Prostate gland (tissue), 2 donors: Measurements from ENCODE around the gene UROD. TPM values are rescaled to one million over a fixed set of nuclear protein-coding genes. Genes with fewer than 3 reads are reported as not detected.

Experiments
- DNase-seq: peaks from one replicate; pipeline ENCODE4 v3.0.0-alpha.2; 2019; ENCODE audit warnings: low spot score
- H3K27ac ChIP-seq, 2 donors: fragments of 200-600 bp; sonication (generic); 2 replicates each; pipeline ENCODE4 v1.5.1; 2017 to 2019
- H3K27me3 ChIP-seq: fragments of 200-600 bp; sonication (generic); replicated peaks from 2 replicates; pipeline ENCODE4 v1.5.1; 2019; ENCODE audit not compliant: insufficient read depth
- H3K36me3 ChIP-seq, 2 donors: fragments of 200-600 bp; sonication (generic); 1 replicate in 1 of 2; 2 replicates in 1 of 2; pipeline versions ENCODE4 v1.5.1 to v1.8.1; 2017 to 2019
- H3K4me1 ChIP-seq: fragments of 200-600 bp; sonication (generic); replicated peaks from 2 replicates; pipeline ENCODE4 v1.5.1; 2019
- H3K4me3 ChIP-seq, 2 donors: fragments of 200-600 bp; sonication (generic); 2 replicates each; pipeline ENCODE4 v1.5.1; 2017 to 2019
- H3K9me3 ChIP-seq: fragments of 200-600 bp; sonication (generic); 2 replicates; pipeline ENCODE4 v1.5.1; 2017
- POLR2A ChIP-seq: fragments of 450-650 bp; IDR thresholded peaks from one replicate; pipeline ENCODE4 v1.6.1; 2016; ENCODE audit warnings: antibody characterized with exemption, mild to moderate bottlenecking
- POLR2AphosphoS5 ChIP-seq: sonication (generic); formaldehyde crosslinking; IDR thresholded peaks from one replicate; pipeline ENCODE4 v1.6.1; 2017; ENCODE audit warnings: antibody characterized with exemption
- WGBS: methylation state at CpG from one replicate; pipeline ENCODE4 v1.1.5; 2018; 5-methylcytosine and 5-hydroxymethylcytosine counted together
- intact Hi-C: fragments of 100-400 bp; cut with DNase I; formaldehyde crosslinking; loops from one replicate; pipeline ENCODE4 v1.14.2; 2022
- total RNA-seq, 2 donors: library from RNA; depleted of rRNA; stranded (reverse); fragments of >200 nt; gene quantifications; one replicate each; pipeline ENCODE4 v1.1.0, GENCODE V29; 2016
- TF ChIP-seq, protein P1 (sequence below), 4 experiments: fragments of 200-600 bp in 2 of 4; fragments of 450-650 bp in 2 of 4; sonication (generic) in 2 of 4; IDR thresholded peaks; 1 replicate in 3 of 4; 2 replicates in 1 of 4; pipeline ENCODE4 v1.5.1; 2016 to 2019; ENCODE audit warnings: antibody characterized with exemption in 4 of 4, mild to moderate bottlenecking in 2 of 4, moderate library complexity in 2 of 4

UROD gene
- total RNA-seq, 2 donors from 2014 or later: 57.7 to 152 TPM

- no peak for TF ChIP-seq POLR2A
- TF ChIP-seq, protein P1, sequence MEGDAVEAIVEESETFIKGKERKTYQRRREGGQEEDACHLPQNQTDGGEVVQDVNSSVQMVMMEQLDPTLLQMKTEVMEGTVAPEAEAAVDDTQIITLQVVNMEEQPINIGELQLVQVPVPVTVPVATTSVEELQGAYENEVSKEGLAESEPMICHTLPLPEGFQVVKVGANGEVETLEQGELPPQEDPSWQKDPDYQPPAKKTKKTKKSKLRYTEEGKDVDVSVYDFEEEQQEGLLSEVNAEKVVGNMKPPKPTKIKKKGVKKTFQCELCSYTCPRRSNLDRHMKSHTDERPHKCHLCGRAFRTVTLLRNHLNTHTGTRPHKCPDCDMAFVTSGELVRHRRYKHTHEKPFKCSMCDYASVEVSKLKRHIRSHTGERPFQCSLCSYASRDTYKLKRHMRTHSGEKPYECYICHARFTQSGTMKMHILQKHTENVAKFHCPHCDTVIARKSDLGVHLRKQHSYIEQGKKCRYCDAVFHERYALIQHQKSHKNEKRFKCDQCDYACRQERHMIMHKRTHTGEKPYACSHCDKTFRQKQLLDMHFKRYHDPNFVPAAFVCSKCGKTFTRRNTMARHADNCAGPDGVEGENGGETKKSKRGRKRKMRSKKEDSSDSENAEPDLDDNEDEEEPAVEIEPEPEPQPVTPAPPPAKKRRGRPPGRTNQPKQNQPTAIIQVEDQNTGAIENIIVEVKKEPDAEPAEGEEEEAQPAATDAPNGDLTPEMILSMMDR (IDR thresholded peaks at IDR 0.05): no peak
- TF ChIP-seq POLR2AphosphoS5: no peak
- DNase-seq: no peak
- no peak overlapping the region for H3K27ac ChIP-seq
- intact Hi-C loops: no loop called here
- H3K27me3 ChIP-seq: no peaks in the 10 kb centered on the region
- H3K4me1 ChIP-seq: peaks cover 16% of the 10 kb centered on the region
- no peak overlapping the region for H3K4me3 ChIP-seq
- no peaks in the 10 kb centered on the region for H3K9me3 ChIP-seq
- 95% methylated on average over 12 of the region's 12 CpGs for WGBS
- H3K36me3 ChIP-seq: peaks cover 14 to 31% of the 10 kb centered on the region in 2 donors
These were observed 3.5 kb upstream of the UROD start for GRCh38 chr1:45008516-45008915.

DNA sequence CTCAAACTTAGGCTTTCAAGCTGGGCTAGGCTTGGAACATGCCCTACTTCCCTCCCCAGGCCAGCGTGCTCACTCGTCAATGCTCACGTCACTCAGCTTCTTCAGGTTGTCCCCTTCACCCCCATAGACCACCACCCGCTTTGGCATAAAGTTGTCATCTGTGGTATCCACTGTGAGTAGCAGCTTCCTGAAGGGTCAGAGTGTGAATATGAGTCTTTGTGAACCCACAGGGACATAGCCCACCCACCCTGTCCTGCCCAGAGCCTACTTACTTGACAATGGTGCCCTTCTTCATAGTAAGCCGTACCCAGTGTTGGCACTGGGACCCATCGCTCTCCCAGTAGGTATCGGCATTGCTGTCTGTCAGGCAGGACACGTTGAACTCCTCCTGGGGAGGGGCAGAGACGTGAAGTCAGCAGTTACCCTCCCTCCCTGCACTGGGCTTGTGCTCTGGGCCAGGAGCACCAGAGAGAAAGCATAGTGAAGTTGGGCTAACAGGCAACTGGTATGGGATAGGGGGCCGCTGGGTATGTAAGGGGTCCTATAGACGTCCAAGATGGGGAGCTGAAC is 2.7 kb upstream of the UROD start:
- Histone ChIP-seq H3K27ac (no peak overlapping the region), H3K36me3 (peaks cover 11 to 22% of the 10 kb centered on the region in 2 donors), H3K9me3 (no peaks in the 10 kb centered on the region), H3K4me3 (peak overlapping the region in 1 of 2 donors; percentile 74), H3K27me3 (no peaks in the 10 kb centered on the region), H3K4me1 (peaks cover 16% of the 10 kb centered on the region)
- no peak for DNase-seq
- WGBS: 91% methylated on average over 11 of the region's 11 CpGs
- intact Hi-C loops: no loop called here
- TF ChIP-seq POLR2AphosphoS5 (no peak), POLR2A (no peak)
- TF ChIP-seq, protein P1 (IDR thresholded peaks at IDR 0.05): no peak

DNA sequence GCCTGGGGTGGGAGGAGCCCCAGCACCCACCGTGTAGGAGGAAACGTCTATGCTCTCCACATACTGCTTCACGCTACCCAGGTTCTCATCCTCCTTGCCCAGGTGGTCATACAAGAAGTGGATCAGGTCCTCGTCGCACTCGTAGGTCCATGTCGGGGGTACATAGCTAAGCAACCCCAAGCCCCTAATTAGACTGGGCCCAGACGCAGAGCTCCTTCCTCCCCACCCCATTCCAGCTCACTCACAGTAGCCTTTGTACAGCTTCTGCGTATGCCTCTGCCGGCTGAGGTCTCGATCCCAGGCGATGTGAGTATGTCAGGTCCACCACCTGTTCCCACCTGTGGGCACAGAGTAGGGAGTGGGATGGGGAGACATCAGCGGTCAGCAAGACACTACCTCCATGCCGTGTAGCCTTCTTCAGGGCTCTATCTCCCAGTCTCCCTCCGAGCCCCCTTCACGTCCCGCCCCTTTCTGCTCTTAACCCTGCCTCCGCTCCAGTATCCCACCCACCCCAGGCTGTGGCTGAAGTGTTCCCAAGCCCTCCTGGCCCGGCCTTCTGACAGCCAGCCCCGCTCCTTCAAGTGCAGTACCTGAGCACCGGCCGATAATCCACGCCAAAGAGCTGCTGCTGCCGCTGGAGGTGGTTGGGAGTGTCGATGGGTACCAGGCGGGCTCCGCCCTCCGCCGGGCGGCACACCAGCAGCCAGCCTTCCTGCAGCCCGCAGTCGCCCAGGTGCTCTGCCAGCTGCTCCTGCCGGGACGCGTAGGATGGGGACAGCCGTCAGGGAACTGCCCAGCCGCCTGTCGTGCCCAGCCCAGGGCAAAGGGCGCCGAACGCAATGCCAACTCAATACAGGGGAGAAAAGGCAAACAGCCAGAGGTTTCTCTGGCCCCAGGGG is 1.8 kb upstream of the UROD start:
- WGBS: 14% methylated on average over 36 of the region's 41 CpGs
- Histone ChIP-seq H3K36me3 (peaks cover 11 to 16% of the 10 kb centered on the region in 2 donors), H3K27ac (peak overlapping the region; percentile 71 to 75), H3K4me3 (peak overlapping the region; percentile 74 to 89), H3K27me3 (no peaks in the 10 kb centered on the region), H3K4me1 (peaks cover 16% of the 10 kb centered on the region), H3K9me3 (no peaks in the 10 kb centered on the region)
- DNase-seq: no peak
- no peak for TF ChIP-seq POLR2AphosphoS5
- TF ChIP-seq, protein P1 (IDR thresholded peaks at IDR 0.05): no peak
- no peak for TF ChIP-seq POLR2A
- intact Hi-C loops: loop anchor here (5.0 kb wide), 3 partner anchors 173 to 482 kb away; partner anchors contain the start of genes RPS8 and TESK2

DNA sequence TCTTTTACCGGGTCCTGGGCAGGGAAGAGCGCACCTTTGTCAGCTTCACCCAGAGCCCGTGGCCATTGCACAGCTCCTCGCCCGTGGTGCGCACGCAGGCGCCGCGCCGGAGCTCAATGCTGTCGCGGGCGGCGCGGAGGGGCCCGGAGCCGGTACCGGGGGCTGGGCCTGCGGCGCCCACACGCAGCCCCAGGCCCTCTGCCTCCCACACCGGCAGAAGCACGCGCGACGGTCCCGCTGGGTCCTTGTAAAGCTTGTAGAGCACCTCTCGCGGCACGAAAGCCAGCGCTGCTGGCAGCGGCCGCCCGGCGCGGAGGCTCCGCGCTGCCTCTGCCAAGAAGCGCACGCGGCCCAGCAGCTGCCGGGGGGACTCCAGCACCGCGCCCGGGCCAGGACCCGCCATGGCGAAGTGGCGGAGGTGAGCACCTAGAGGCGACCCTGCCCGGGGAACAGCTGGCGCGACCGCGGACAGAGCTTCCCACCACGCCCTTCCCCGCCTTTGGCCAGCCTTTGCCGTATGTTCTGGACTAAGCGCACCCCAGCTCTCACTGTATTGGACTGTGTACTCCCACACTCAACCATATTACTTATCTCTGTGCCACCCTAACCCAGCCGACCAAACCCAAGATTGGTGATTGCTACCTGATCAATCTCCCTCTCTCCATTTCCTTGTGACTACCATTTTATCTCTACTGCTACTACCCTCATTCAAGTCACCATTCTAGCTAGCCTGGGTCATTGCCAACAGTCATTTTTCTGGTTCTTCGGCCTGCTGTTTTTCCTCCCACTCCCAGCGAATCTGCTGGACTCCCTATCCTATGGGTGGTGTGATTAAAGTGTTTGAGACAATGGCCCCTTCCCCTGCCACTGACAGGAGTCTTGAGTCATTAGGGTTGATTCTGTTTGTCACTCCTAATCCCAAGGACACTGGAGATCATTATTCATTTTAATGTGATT is 921 bp upstream of the UROD start, which contains the start of gene HECTD3:
TSS of gene HECTD3 (minus strand) at position 470 of the 957 bp plus-strand sequence. CDS start at position 403, 67 bp downstream.
- Histone ChIP-seq H3K27ac (peak within 1 kb of the TSS; percentile 71 to 75), H3K36me3 (peaks cover 9 to 16% of the 10 kb centered on the region in 2 donors), H3K9me3 (no peaks in the 10 kb centered on the region), H3K4me1 (peaks cover 16% of the 10 kb centered on the region), H3K27me3 (no peaks in the 10 kb centered on the region), H3K4me3 (peak within 1 kb of the TSS; percentile 74 to 89)
- TF ChIP-seq POLR2A (no peak), POLR2AphosphoS5 (peak; percentile 26)
- WGBS: under 1% methylated on average over 41 of the region's 62 CpGs
- intact Hi-C loops: loop anchor here (5.0 kb wide), 3 partner anchors 174 to 481 kb away; partner anchors contain the start of genes RPS8 and TESK2
- peak; percentile 77 for DNase-seq
